Endothelial cell of umbilical vein (primary cell): ENCODE data around the gene MEOX2.

Source experiments
- EZH2 ChIP-seq: IDR thresholded peaks from 2 replicates; pipeline ENCODE4 v1.6.1; 2012; ENCODE audit warnings: borderline replicate concordance, low read depth, mild to moderate bottlenecking, moderate library complexity, low read length, inconsistent platforms; ENCODE audit not compliant: severe bottlenecking
- FOS ChIP-seq: IDR thresholded peaks from 2 replicates; pipeline ENCODE4 v1.6.1; 2011; ENCODE audit warnings: mild to moderate bottlenecking, low read length, moderate library complexity, borderline replicate concordance; ENCODE audit not compliant: insufficient read depth
- GATA2 ChIP-seq: IDR thresholded peaks from 2 replicates; pipeline ENCODE4 v1.7.0; 2011; ENCODE audit warnings: low read depth, mild to moderate bottlenecking, moderate library complexity, mixed read lengths, low read length; ENCODE audit not compliant: insufficient read length, insufficient read depth
- JUN ChIP-seq: IDR thresholded peaks from 2 replicates; pipeline ENCODE4 v1.6.1; 2011; ENCODE audit warnings: borderline replicate concordance, low read depth; ENCODE audit not compliant: insufficient read length, insufficient read depth
- MAX ChIP-seq: IDR thresholded peaks from 2 replicates; pipeline ENCODE4 v1.6.1; 2011; ENCODE audit not compliant: insufficient read depth, insufficient read length
- MYC ChIP-seq: IDR thresholded peaks from one replicate; pipeline ENCODE4 v1.6.1; 2011; ENCODE audit warnings: mild to moderate bottlenecking, low read depth, low read length
- POLR2A ChIP-seq: IDR thresholded peaks from 2 replicates; pipeline ENCODE4 v1.6.1; 2012; ENCODE audit warnings: low read depth, mild to moderate bottlenecking, control low read depth, low read length
- POLR2AphosphoS5 ChIP-seq: IDR thresholded peaks from 2 replicates; pipeline ENCODE4 v1.6.1; 2012; ENCODE audit warnings: low read depth, mild to moderate bottlenecking, control low read depth, low read length, moderate library complexity; ENCODE audit not compliant: insufficient read depth
- TF ChIP-seq, protein P1 (sequence below), 2 donors: IDR thresholded peaks; 1 replicate in 1 of 2; 2 replicates in 1 of 2; pipeline ENCODE4 v1.5.1; 2011; ENCODE audit warnings: low read length in 2 of 2, mild to moderate bottlenecking in 2 of 2, moderate library complexity in 2 of 2, control low read depth in 1 of 2, inconsistent platforms in 1 of 2, low read depth in 1 of 2; ENCODE audit not compliant: insufficient read depth in 1 of 2; ENCODE audit errors: extremely low read depth in 1 of 2

- TF ChIP-seq, protein P1, sequence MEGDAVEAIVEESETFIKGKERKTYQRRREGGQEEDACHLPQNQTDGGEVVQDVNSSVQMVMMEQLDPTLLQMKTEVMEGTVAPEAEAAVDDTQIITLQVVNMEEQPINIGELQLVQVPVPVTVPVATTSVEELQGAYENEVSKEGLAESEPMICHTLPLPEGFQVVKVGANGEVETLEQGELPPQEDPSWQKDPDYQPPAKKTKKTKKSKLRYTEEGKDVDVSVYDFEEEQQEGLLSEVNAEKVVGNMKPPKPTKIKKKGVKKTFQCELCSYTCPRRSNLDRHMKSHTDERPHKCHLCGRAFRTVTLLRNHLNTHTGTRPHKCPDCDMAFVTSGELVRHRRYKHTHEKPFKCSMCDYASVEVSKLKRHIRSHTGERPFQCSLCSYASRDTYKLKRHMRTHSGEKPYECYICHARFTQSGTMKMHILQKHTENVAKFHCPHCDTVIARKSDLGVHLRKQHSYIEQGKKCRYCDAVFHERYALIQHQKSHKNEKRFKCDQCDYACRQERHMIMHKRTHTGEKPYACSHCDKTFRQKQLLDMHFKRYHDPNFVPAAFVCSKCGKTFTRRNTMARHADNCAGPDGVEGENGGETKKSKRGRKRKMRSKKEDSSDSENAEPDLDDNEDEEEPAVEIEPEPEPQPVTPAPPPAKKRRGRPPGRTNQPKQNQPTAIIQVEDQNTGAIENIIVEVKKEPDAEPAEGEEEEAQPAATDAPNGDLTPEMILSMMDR (IDR thresholded peaks at IDR 0.05; ENCODE audit: extremely low read depth in 1 of 2, insufficient read depth in 1 of 2, low read depth in 1 of 2, low read length in 2 of 2), result no peak
- TF ChIP-seq MAX (no peak), POLR2A (no peak), EZH2 (no peak), GATA2 (no peak), FOS (no peak), JUN (no peak), POLR2AphosphoS5 (no peak), MYC (no peak)
Observed at GRCh38 chr7:15610503-15610902, 76.0 kb downstream of the MEOX2 start.
